DOHH2 (cell line): ENCODE data around the gene HES7.

Experiments used
- H3F3A ChIP-seq: fragments of 200-600 bp; sonication (generic), shearing (Covaris generic); 2 replicates; pipeline ENCODE4 v1.6.0; 2016; ENCODE audit warnings: antibody characterized with exemption, mild to moderate bottlenecking; ENCODE audit not compliant: control insufficient read depth, insufficient read depth
- H3K27ac ChIP-seq: fragments of 200-600 bp; sonication (generic); 2 replicates; pipeline ENCODE4 v1.5.1; 2014; ENCODE audit warnings: low read depth, mild to moderate bottlenecking, low read length, moderate library complexity
- H3K27me3 ChIP-seq: fragments of 200-600 bp; sonication (generic); 2 replicates; pipeline ENCODE4 v1.6.1; 2014; ENCODE audit warnings: mild to moderate bottlenecking, low read length, mixed read lengths; ENCODE audit not compliant: control insufficient read depth
- H3K36me3 ChIP-seq: fragments of 200-600 bp; sonication (generic); 2 replicates; pipeline ENCODE4 v1.6.1; 2014; ENCODE audit warnings: mild to moderate bottlenecking, low read length, moderate library complexity, mixed read lengths; ENCODE audit not compliant: control insufficient read depth
- H3K4me1 ChIP-seq: fragments of 200-600 bp; sonication (generic); 2 replicates; pipeline ENCODE4 v1.6.1; 2014; ENCODE audit warnings: mild to moderate bottlenecking, low read length, mixed read lengths; ENCODE audit not compliant: control insufficient read depth
- H3K4me2 ChIP-seq: fragments of 200-600 bp; sonication (generic); 2 replicates; pipeline ENCODE4 v1.6.0; 2014; ENCODE audit warnings: mild to moderate bottlenecking, low read length, moderate library complexity
- H3K4me3 ChIP-seq: fragments of 200-600 bp; sonication (generic); 2 replicates; pipeline ENCODE4 v1.5.1; 2014; ENCODE audit warnings: mild to moderate bottlenecking, low read length, mixed read lengths
- H3K79me2 ChIP-seq: fragments of 200-600 bp; sonication (generic); 2 replicates; pipeline ENCODE4 v1.6.1; 2014; ENCODE audit warnings: mild to moderate bottlenecking, low read length, mixed read lengths; ENCODE audit not compliant: control insufficient read depth
- H3K9me2 ChIP-seq: fragments of 200-600 bp; sonication (generic); replicated peaks from 2 replicates; pipeline ENCODE4 v1.6.1; 2014; ENCODE audit warnings: mild to moderate bottlenecking, low read length, mixed read lengths; ENCODE audit not compliant: control insufficient read depth
- H3K9me3 ChIP-seq: fragments of 200-600 bp; sonication (generic); 2 replicates; pipeline ENCODE4 v1.6.1; 2014; ENCODE audit warnings: antibody characterized with exemption, low read length, mixed read lengths; ENCODE audit not compliant: control insufficient read depth, insufficient read depth
- H4K20me1 ChIP-seq: fragments of 200-600 bp; sonication (generic); 2 replicates; pipeline ENCODE4 v1.6.0; 2014; ENCODE audit warnings: low read depth, mild to moderate bottlenecking, antibody characterized with exemption, low read length, moderate library complexity; ENCODE audit not compliant: control insufficient read depth, insufficient read depth
- EZH2phosphoT487 ChIP-seq: fragments of 200-600 bp; sonication (generic); IDR thresholded peaks from 2 replicates; pipeline ENCODE4 v1.6.1; 2017; ENCODE audit warnings: borderline replicate concordance, mild to moderate bottlenecking, antibody characterized with exemption, low read length, moderate library complexity, mixed read lengths
- TF ChIP-seq, protein P1 (sequence below): fragments of 200-600 bp; sonication (generic); IDR thresholded peaks from one replicate; pipeline ENCODE4 v1.5.1; 2014; ENCODE audit warnings: antibody characterized with exemption, mild to moderate bottlenecking, low read depth, low read length; ENCODE audit not compliant: poor library complexity, severe bottlenecking

Gene HES7

DNA sequence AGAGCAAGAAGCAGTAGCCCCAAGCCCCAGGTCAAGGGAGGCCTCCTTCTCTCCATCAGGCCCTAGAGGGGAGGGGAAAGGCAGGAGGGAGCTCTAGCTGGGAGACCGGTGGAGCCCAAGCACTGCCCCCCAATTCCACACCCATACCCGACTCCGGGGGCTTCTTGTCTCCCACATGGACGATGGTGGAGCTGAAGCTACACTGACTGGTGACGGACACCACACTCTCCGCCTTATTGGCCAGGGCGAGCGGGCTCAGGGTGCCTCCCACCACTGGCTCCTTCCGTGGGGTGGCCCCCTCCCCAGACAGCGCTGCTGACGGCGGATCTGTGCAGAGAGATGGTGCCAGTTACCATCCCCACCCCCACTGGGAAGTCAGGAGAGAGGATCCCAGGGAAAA lies 21.9 kb upstream of the HES7 start:
- no peak overlapping the region for H3K4me2 ChIP-seq
- H3K9me3 ChIP-seq, result no peaks in the 10 kb centered on the region
- no peaks in the 10 kb centered on the region for H3K9me2 ChIP-seq
- no peaks in the 10 kb centered on the region for H3K27me3 ChIP-seq
- peaks cover 10% of the 10 kb centered on the region for H3K79me2 ChIP-seq
- H3K4me3 ChIP-seq, result no peak overlapping the region
- no peak overlapping the region for H3K27ac ChIP-seq
- peaks cover 72% of the 10 kb centered on the region for H3K36me3 ChIP-seq
- peaks cover 7% of the 10 kb centered on the region for H3K4me1 ChIP-seq
- no peaks in the 10 kb centered on the region for H4K20me1 ChIP-seq
- no peaks in the 10 kb centered on the region for H3F3A ChIP-seq
- TF ChIP-seq EZH2phosphoT487, result no peak
- TF ChIP-seq, protein P1, sequence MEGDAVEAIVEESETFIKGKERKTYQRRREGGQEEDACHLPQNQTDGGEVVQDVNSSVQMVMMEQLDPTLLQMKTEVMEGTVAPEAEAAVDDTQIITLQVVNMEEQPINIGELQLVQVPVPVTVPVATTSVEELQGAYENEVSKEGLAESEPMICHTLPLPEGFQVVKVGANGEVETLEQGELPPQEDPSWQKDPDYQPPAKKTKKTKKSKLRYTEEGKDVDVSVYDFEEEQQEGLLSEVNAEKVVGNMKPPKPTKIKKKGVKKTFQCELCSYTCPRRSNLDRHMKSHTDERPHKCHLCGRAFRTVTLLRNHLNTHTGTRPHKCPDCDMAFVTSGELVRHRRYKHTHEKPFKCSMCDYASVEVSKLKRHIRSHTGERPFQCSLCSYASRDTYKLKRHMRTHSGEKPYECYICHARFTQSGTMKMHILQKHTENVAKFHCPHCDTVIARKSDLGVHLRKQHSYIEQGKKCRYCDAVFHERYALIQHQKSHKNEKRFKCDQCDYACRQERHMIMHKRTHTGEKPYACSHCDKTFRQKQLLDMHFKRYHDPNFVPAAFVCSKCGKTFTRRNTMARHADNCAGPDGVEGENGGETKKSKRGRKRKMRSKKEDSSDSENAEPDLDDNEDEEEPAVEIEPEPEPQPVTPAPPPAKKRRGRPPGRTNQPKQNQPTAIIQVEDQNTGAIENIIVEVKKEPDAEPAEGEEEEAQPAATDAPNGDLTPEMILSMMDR, result no peak

DNA sequence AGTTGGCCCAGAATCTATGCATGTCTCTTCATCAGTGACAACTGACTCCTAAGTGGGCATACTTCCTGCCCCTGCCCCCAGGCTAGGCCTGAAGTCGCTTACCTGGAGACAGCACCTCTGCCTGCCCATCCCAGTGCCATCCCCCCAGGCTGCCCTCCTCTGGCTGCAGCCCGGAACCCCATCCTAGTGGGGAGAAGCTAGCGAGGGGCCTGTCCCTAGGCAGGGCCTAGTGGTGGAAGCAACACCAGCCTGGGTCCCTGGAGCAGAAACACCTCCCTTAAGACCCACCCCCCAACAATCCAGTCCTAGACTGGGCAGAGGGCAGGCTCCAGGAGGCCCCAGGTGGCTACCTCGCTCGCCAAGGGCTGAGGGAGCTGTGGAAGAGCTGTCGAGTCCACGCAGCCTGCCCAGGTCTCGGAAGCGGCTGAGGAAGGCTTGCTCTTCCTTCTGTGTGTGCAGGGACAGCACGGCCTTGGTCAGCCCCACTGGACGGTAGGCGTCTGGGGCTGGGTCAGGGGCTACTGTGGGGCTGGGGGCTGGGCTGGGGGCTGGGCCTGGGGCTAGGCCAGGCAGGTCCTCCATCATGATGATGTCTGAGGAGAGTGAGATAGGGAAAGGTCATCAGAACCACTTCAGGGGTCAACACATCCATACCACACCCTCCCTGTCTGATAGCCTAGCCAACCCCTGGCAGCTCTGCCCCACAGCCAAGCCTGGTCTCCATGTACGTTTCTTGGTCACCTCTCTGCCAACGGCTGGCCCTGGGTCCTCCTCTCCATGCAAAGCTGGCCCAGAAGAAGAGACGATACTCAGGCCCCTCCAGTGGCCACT lies 20.7 kb upstream of the HES7 start:
- Histone ChIP-seq H3K27ac (no peak overlapping the region), H3K9me3 (no peaks in the 10 kb centered on the region), H3K4me3 (no peak overlapping the region), H3K4me2 (no peak overlapping the region), H3F3A (no peaks in the 10 kb centered on the region), H3K79me2 (no peaks in the 10 kb centered on the region), H3K4me1 (peaks cover 3% of the 10 kb centered on the region), H4K20me1 (no peaks in the 10 kb centered on the region), H3K27me3 (no peaks in the 10 kb centered on the region), H3K9me2 (no peaks in the 10 kb centered on the region), H3K36me3 (peaks cover 70% of the 10 kb centered on the region)
- TF ChIP-seq, protein P1, result no peak
- TF ChIP-seq EZH2phosphoT487, result no peak

DNA sequence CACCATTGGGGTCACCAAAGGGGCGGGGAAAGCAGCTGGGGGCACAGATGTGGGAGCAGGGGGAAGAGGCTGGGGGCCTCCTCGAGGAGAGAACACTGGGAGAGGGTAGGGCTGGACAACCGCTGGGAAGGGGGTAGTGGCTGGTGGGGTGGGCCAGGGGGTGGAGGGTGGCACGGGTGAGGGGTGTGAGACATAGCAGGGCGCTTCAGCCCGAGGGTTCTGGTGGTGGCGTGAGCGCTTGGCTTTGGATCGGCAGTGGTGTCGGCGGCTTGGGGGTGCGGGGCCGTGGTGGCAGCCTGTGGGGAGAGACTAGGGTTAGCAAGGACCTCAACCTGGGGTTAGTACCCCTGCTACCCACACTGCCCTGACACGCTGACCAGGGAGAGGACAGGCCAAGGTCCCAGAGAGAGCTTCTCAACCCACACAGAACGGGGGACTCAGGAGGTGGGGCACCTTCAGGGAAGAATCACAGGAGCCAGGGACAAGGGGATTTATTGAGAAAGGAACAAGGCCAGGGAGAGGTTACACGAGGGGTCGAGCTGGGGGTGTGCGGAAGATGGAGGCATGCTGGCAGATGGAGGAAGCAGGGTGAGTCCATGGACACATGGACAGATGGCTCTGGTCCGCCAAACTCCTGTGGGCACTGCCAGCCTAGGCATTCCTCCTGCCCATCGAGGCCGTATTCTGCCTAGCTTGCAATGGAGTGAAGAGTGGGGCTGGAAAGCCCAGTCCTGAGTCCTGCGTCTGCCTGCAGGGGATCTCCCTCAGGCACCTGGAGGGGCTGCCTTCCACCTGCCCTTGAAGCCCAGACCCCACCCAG lies 19.9 kb upstream of the HES7 start:
- H3K79me2 ChIP-seq, result no peaks in the 10 kb centered on the region
- H3K4me3 ChIP-seq, result no peak overlapping the region
- no peaks in the 10 kb centered on the region for H4K20me1 ChIP-seq
- H3K9me3 ChIP-seq, result no peaks in the 10 kb centered on the region
- no peak overlapping the region for H3K27ac ChIP-seq
- H3K27me3 ChIP-seq, result no peaks in the 10 kb centered on the region
- peaks cover 63% of the 10 kb centered on the region for H3K36me3 ChIP-seq
- H3K4me2 ChIP-seq, result no peak overlapping the region
- peaks cover 8% of the 10 kb centered on the region for H3K4me1 ChIP-seq
- peaks cover 3% of the 10 kb centered on the region for H3F3A ChIP-seq
- TF ChIP-seq, protein P1, result no peak
- TF ChIP-seq EZH2phosphoT487, result no peak
- no peaks in the 10 kb centered on the region for H3K9me2 ChIP-seq
